H9 (cell line): ENCODE measurements around the gene B4GALT1. TPM values are rescaled to one million over a fixed set of nuclear protein-coding genes. Genes with fewer than 3 reads are reported as not detected.
A peak's percentile ranks its signal among the peaks of the same experiment; 100 is the strongest.

Source experiments
- DNase-seq: peaks from one replicate; pipeline ENCODE4 v3.0.0-alpha.2; 2017
- H2AFZ ChIP-seq: one replicate; pipeline ENCODE4 v1.6.1; 2013; ENCODE audit warnings: mild to moderate bottlenecking, low read length, control low read depth, moderate library complexity
- H2AK5ac ChIP-seq: 2 replicates; pipeline ENCODE4 v1.6.1; 2013; ENCODE audit warnings: low read length, control low read depth, mixed read lengths; ENCODE audit not compliant: insufficient read length
- H2BK120ac ChIP-seq: one replicate; pipeline ENCODE4 v1.6.1; 2013; ENCODE audit warnings: low read depth, mild to moderate bottlenecking, low read length, control low read depth, inconsistent platforms; ENCODE audit not compliant: poor library complexity, severe bottlenecking
- H2BK12ac ChIP-seq: 2 replicates; pipeline ENCODE4 v1.6.1; 2013; ENCODE audit warnings: low read length, control low read depth, mixed read lengths, low read depth; ENCODE audit not compliant: insufficient read length
- H2BK15ac ChIP-seq: 2 replicates; pipeline ENCODE4 v1.6.1; 2013; ENCODE audit warnings: low read depth, low read length, control low read depth
- H2BK20ac ChIP-seq: one replicate; pipeline ENCODE4 v1.6.1; 2013; ENCODE audit warnings: low read depth, mild to moderate bottlenecking, low read length, control low read depth, inconsistent platforms; ENCODE audit not compliant: poor library complexity, severe bottlenecking
- H2BK5ac ChIP-seq: 2 replicates; pipeline ENCODE4 v1.6.1; 2013; ENCODE audit warnings: low read length, control low read depth, mixed read lengths; ENCODE audit not compliant: insufficient read length
- H3K14ac ChIP-seq: 2 replicates; pipeline ENCODE4 v1.6.1; 2013; ENCODE audit warnings: low read length, control low read depth; ENCODE audit not compliant: insufficient read depth
- H3K18ac ChIP-seq: 2 replicates; pipeline ENCODE4 v1.6.1; 2013; ENCODE audit warnings: low read depth, mild to moderate bottlenecking, mixed read lengths, low read length, control low read depth; ENCODE audit not compliant: insufficient read length
- H3K23ac ChIP-seq: 2 replicates; pipeline ENCODE4 v1.6.1; 2013; ENCODE audit warnings: low read length, control low read depth, mixed read lengths, low read depth; ENCODE audit not compliant: insufficient read length
- H3K23me2 ChIP-seq: 2 replicates; pipeline ENCODE4 v1.6.1; 2013; ENCODE audit warnings: low read depth, mild to moderate bottlenecking, mixed read lengths, low read length, control low read depth; ENCODE audit not compliant: insufficient read length, poor library complexity, severe bottlenecking
- H3K27ac ChIP-seq: 2 replicates; pipeline ENCODE4 v1.5.1; 2013; ENCODE audit warnings: low read length, control low read depth, mixed read lengths, low read depth; ENCODE audit not compliant: insufficient read length
- H3K27me3 ChIP-seq: 2 replicates; pipeline ENCODE4 v1.6.1; 2013; ENCODE audit warnings: low read length, control low read depth, inconsistent platforms; ENCODE audit not compliant: insufficient read depth
- H3K4ac ChIP-seq: 2 replicates; pipeline ENCODE4 v1.6.1; 2013; ENCODE audit warnings: low read depth, mild to moderate bottlenecking, control low read depth, inconsistent platforms, low read length, moderate library complexity
- H3K4me1 ChIP-seq: 2 replicates; pipeline ENCODE4 v1.6.1; 2013; ENCODE audit warnings: low read length, control low read depth, inconsistent platforms; ENCODE audit not compliant: insufficient read depth
- H3K4me2 ChIP-seq: 2 replicates; pipeline ENCODE4 v1.6.1; 2013; ENCODE audit warnings: low read length, control low read depth, mixed read lengths; ENCODE audit not compliant: insufficient read length, insufficient read depth
- H3K56ac ChIP-seq: 2 replicates; pipeline ENCODE4 v1.6.1; 2013; ENCODE audit warnings: low read depth, mild to moderate bottlenecking, mixed read lengths, low read length, control low read depth; ENCODE audit not compliant: insufficient read length
- H3K79me1 ChIP-seq: 2 replicates; pipeline ENCODE4 v1.6.1; 2013; ENCODE audit warnings: low read depth, mild to moderate bottlenecking, moderate library complexity, low read length, control low read depth, inconsistent platforms; ENCODE audit not compliant: insufficient read depth, poor library complexity, severe bottlenecking
- H3K79me2 ChIP-seq: 2 replicates; pipeline ENCODE4 v1.6.1; 2013; ENCODE audit warnings: low read length, control low read depth, inconsistent platforms; ENCODE audit not compliant: insufficient read depth
- H3K9ac ChIP-seq: 2 replicates; pipeline ENCODE4 v1.6.1; 2013; ENCODE audit warnings: low read length, control low read depth, mixed read lengths; ENCODE audit not compliant: insufficient read length; ENCODE audit errors: extremely low read depth
- H3K9me3 ChIP-seq: one replicate; pipeline ENCODE4 v1.6.1; 2013; ENCODE audit warnings: low read depth, low read length, inconsistent platforms; ENCODE audit not compliant: control insufficient read depth
- H3T11ph ChIP-seq: one replicate; pipeline ENCODE4 v1.6.1; 2013; ENCODE audit warnings: mild to moderate bottlenecking, low read length, control low read depth, inconsistent platforms
- H4K20me1 ChIP-seq: one replicate; pipeline ENCODE4 v1.6.1; 2013; ENCODE audit not compliant: control insufficient read depth, insufficient read length, insufficient read depth
- H4K5ac ChIP-seq: 2 replicates; pipeline ENCODE4 v1.6.1; 2013; ENCODE audit warnings: low read depth, mild to moderate bottlenecking, mixed read lengths, low read length, control low read depth; ENCODE audit not compliant: insufficient read length
- H4K8ac ChIP-seq: replicated peaks from 2 replicates; pipeline ENCODE4 v1.6.1; 2013; ENCODE audit warnings: low read length, control low read depth, mixed read lengths, low read depth; ENCODE audit not compliant: insufficient read length
- H4K91ac ChIP-seq: 2 replicates; pipeline ENCODE4 v1.6.1; 2013; ENCODE audit warnings: low read depth, mild to moderate bottlenecking, moderate library complexity, mixed read lengths, low read length, control low read depth; ENCODE audit not compliant: insufficient read length
- H3K27ac Mint-ChIP-seq, 3 experiments: 2 replicates in 2 of 3; 3 replicates in 1 of 3; pipeline ENCODE4 v1.8.0; 2020 to 2021; ENCODE audit warnings: mixed read lengths in 3 of 3, mild to moderate bottlenecking in 1 of 3, moderate library complexity in 1 of 3
- H3K27me3 Mint-ChIP-seq: 2 replicates; pipeline ENCODE4 v1.8.0; 2021; ENCODE audit warnings: low read depth, mild to moderate bottlenecking, moderate library complexity, mixed read lengths
- H3K36me3 Mint-ChIP-seq, 3 experiments: 2 replicates in 2 of 3; 3 replicates in 1 of 3; pipeline ENCODE4 v1.8.0; 2020 to 2021; ENCODE audit warnings: low read depth in 3 of 3, mixed read lengths in 3 of 3; ENCODE audit not compliant: insufficient read depth in 1 of 3
- H3K4me1 Mint-ChIP-seq, 2 experiments: 2 replicates each; pipeline ENCODE4 v1.8.0; 2020; ENCODE audit warnings: mixed read lengths in 2 of 2
- H3K4me3 Mint-ChIP-seq, 2 experiments: 2 replicates in 1 of 2; 3 replicates in 1 of 2; pipeline ENCODE4 v1.8.0; 2020 to 2021; ENCODE audit warnings: mild to moderate bottlenecking in 2 of 2, mixed read lengths in 2 of 2, moderate library complexity in 1 of 2
- H3K9me3 Mint-ChIP-seq, 2 experiments: 2 replicates in 1 of 2; 3 replicates in 1 of 2; pipeline ENCODE4 v1.8.0; 2020; ENCODE audit warnings: mild to moderate bottlenecking in 2 of 2, mixed read lengths in 2 of 2, moderate library complexity in 1 of 2
- CTCF ChIP-seq: fragments of 200-600 bp; sonication (generic); conservative IDR thresholded peaks from 3 replicates; pipeline ENCODE4 v1.8.0; 2021; ENCODE audit warnings: antibody characterized with exemption, mild to moderate bottlenecking
- WGBS: extraction: QIAGEN DNeasy Blood & Tissue Kit; methylation state at CpG from one replicate; pipeline ENCODE4 v1.1.7; 2013; ENCODE audit warnings: missing lambda C conversion rate, low lambda C conversion rate, mixed read lengths; ENCODE audit not compliant: insufficient read length; ENCODE audit errors: extremely low coverage; 5-methylcytosine and 5-hydroxymethylcytosine counted together
- total RNA-seq: library from RNA; stranded (reverse); gene quantifications from 2 replicates; pipeline ENCODE4 v1.2.1, GENCODE V29; 2021

Gene B4GALT1
- total RNA-seq, 1 experiment from 2014 or later, result 15.3 TPM

GRCh38 chr9:33189331-33189791, 22.2 kb upstream of the B4GALT1 start:
- H4K8ac ChIP-seq, result no peak overlapping the region
- Mint-ChIP-seq H3K27me3 (no peaks in the 10 kb centered on the region), H3K9me3 (no peaks in the 10 kb centered on the region; a peak in 1 of 5 replicates), H3K4me3 (no peak overlapping the region), H3K4me1 (peaks cover 6 to 7% of the 10 kb centered on the region in 2 experiments), H3K27ac (no peak overlapping the region), H3K36me3 (no peaks in the 10 kb centered on the region)
- no peak overlapping the region for H2BK5ac ChIP-seq
- no peak overlapping the region for H3T11ph ChIP-seq
- H3K27me3 ChIP-seq, result no peaks in the 10 kb centered on the region
- 0 out of 2 replicates have a peak, but pooled peaks cover 2% of the 10 kb centered on the region for H3K4me1 ChIP-seq
- no peak overlapping the region for H3K56ac ChIP-seq
- H3K9ac ChIP-seq, result no peak overlapping the region
- no peak overlapping the region for H3K27ac ChIP-seq
- no peak overlapping the region for H3K14ac ChIP-seq
- no peaks in the 10 kb centered on the region for H3K79me2 ChIP-seq
- H2BK15ac ChIP-seq, result 0 out of 2 replicates have a peak overlapping the region, but pooled peaks have one; percentile 52
- TF ChIP-seq CTCF, result no peak
- no peaks in the 10 kb centered on the region for H3K79me1 ChIP-seq
- no peak overlapping the region for H2BK12ac ChIP-seq
- H4K5ac ChIP-seq, result no peak overlapping the region
- H3K4me2 ChIP-seq, result no peak overlapping the region
- no peak overlapping the region for H4K91ac ChIP-seq
- no peak for DNase-seq
- H3K23me2 ChIP-seq, result no peaks in the 10 kb centered on the region
- no peak overlapping the region for H2BK20ac ChIP-seq
- no peak overlapping the region for H2AK5ac ChIP-seq
- no peak overlapping the region for H2AFZ ChIP-seq
- H2BK120ac ChIP-seq, result no peak overlapping the region
- no peaks in the 10 kb centered on the region for H4K20me1 ChIP-seq
- H3K9me3 ChIP-seq, result no peaks in the 10 kb centered on the region
- WGBS, result no CpG with 5 or more reads among the region's 6 CpGs
- H3K23ac ChIP-seq, result no peak overlapping the region
- no peak overlapping the region for H3K4ac ChIP-seq
- H3K18ac ChIP-seq, result no peak overlapping the region
